Astrocyte (in vitro differentiated cells and primary cell): Measurements from ENCODE around the gene TFEB.

Experiments used
- EZH2 ChIP-seq: IDR thresholded peaks from 2 replicates; pipeline ENCODE4 v1.6.1; 2012; ENCODE audit warnings: mild to moderate bottlenecking, low read length, inconsistent platforms; ENCODE audit not compliant: insufficient read depth
- TF ChIP-seq, protein P1 (sequence below): IDR thresholded peaks from 2 replicates; pipeline ENCODE4 v1.5.1; 2011; ENCODE audit warnings: low read depth, mild to moderate bottlenecking, inconsistent platforms, low read length, moderate library complexity; ENCODE audit not compliant: insufficient read depth

DNA sequence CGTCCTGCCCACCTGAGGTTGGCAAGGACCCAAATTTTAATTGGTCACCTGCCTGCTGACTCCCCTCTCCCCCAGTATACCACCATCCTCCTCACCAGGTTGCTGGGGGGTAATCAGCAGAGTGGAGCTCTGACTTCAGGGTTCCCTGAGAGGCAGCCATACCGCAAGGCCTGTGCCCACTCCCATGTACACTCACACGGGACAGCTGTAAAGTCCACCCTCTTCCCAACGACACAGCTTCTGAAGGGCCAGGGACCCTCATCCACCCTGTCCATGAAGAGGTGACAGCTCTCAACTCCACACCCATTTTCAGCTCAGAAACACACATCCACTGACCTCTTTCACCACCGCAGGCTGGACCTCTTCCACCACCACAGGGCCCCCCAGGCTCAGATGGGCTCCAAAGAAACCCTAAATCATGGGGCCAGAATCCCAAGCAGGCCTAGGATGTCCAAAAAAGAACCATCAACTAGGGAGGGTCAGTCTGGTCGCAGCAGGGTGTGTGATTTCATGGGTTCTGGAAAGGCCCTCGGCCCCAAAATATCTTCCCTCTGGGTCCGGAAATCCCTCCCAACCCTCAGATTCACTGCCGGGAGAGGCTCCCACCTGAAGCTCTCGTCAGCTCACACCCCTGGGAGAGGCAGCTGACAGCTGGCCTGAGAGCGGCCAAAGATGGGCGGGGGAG lies 30.0 kb downstream of the TFEB start:
- TF ChIP-seq, protein P1, sequence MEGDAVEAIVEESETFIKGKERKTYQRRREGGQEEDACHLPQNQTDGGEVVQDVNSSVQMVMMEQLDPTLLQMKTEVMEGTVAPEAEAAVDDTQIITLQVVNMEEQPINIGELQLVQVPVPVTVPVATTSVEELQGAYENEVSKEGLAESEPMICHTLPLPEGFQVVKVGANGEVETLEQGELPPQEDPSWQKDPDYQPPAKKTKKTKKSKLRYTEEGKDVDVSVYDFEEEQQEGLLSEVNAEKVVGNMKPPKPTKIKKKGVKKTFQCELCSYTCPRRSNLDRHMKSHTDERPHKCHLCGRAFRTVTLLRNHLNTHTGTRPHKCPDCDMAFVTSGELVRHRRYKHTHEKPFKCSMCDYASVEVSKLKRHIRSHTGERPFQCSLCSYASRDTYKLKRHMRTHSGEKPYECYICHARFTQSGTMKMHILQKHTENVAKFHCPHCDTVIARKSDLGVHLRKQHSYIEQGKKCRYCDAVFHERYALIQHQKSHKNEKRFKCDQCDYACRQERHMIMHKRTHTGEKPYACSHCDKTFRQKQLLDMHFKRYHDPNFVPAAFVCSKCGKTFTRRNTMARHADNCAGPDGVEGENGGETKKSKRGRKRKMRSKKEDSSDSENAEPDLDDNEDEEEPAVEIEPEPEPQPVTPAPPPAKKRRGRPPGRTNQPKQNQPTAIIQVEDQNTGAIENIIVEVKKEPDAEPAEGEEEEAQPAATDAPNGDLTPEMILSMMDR, result no peak
- no peak for TF ChIP-seq EZH2
